K562 (cell line): ENCODE data around the gene IFNGR1. TPM values are rescaled to one million over a fixed set of nuclear protein-coding genes. Genes with fewer than 3 reads are reported as not detected.

Experiments
- ARID1B ChIP-seq: fragments of 450-650 bp; IDR thresholded peaks from 2 replicates; pipeline ENCODE4 v1.6.1; 2016; ENCODE audit warnings: antibody characterized with exemption, mild to moderate bottlenecking, inconsistent platforms
- CREB1 ChIP-seq, 2 experiments: sonication (generic) in 1 of 2; formaldehyde crosslinking in 1 of 2; IDR thresholded peaks; 2 replicates each; pipeline versions ENCODE4 v1.6.1 to v1.8.0; 2012 to 2022; ENCODE audit warnings: inconsistent platforms in 1 of 2, mild to moderate bottlenecking in 1 of 2, missing genetic modification reagents in 1 of 2, moderate library complexity in 1 of 2
- E2F3 ChIP-seq: fragments of 250-450 bp; sonication (Bioruptor Pico); IDR thresholded peaks from 2 replicates; pipeline ENCODE4 v1.4.0; 2020; ENCODE audit warnings: mild to moderate bottlenecking
- ELF2 ChIP-seq: fragments of 250-450 bp; sonication (Bioruptor Pico); IDR thresholded peaks from 2 replicates; pipeline ENCODE4 v1.5.0; 2021; ENCODE audit warnings: mild to moderate bottlenecking
- ESRRA ChIP-seq: fragments of 450-650 bp; IDR thresholded peaks from 2 replicates; pipeline ENCODE4 v1.6.1; 2014; ENCODE audit warnings: low read depth, mild to moderate bottlenecking, moderate library complexity, borderline replicate concordance
- ETV6 ChIP-seq, 3 experiments: fragments of 150-350 bp in 1 of 3; sonication (generic) in 1 of 3; formaldehyde crosslinking in 1 of 3; IDR thresholded peaks; 2 replicates each; pipeline versions ENCODE4 v1.6.1 to v1.8.0; 2014 to 2022; ENCODE audit warnings: borderline replicate concordance in 2 of 3, low read depth in 2 of 3, antibody characterized with exemption in 1 of 3, low read length in 1 of 3, mild to moderate bottlenecking in 1 of 3, missing genetic modification reagents in 1 of 3
- GABPA ChIP-seq: fragments of 200-800 bp; sonication (Bioruptor generic); conservative IDR thresholded peaks from 2 replicates; pipeline ENCODE4 v1.6.1; 2016; ENCODE audit warnings: low read depth, missing genetic modification characterization, missing compliant biosample characterization
- HDAC8 ChIP-seq: fragments of 450-650 bp; IDR thresholded peaks from 2 replicates; pipeline ENCODE4 v1.6.1; 2016; ENCODE audit warnings: mild to moderate bottlenecking, missing genetic modification characterization, moderate library complexity, missing compliant biosample characterization
- HLTF ChIP-seq: fragments of 450-650 bp; IDR thresholded peaks from 2 replicates; pipeline ENCODE4 v1.6.1; 2016
- JUN ChIP-seq, 2 experiments: sonication (generic) in 1 of 2; formaldehyde crosslinking in 1 of 2; IDR thresholded peaks; 2 replicates each; pipeline versions ENCODE4 v1.6.1 to v1.8.0; 2012 to 2022; ENCODE audit warnings: borderline replicate concordance in 2 of 2, mild to moderate bottlenecking in 2 of 2, improper control_type of control experiment in 1 of 2, low read depth in 1 of 2, low read length in 1 of 2, missing genetic modification reagents in 1 of 2
- L3MBTL2 ChIP-seq: fragments of 450-650 bp; IDR thresholded peaks from 2 replicates; pipeline ENCODE4 v1.6.1; 2016; ENCODE audit warnings: mild to moderate bottlenecking, moderate library complexity
- MAFG ChIP-seq: fragments of 450-650 bp; conservative IDR thresholded peaks from 2 replicates; pipeline ENCODE4 v1.6.1; 2016; ENCODE audit warnings: missing genetic modification characterization, missing compliant biosample characterization
- MTA3 ChIP-seq: fragments of 450-650 bp; formaldehyde crosslinking; IDR thresholded peaks from 2 replicates; pipeline ENCODE4 v1.6.1; 2017; ENCODE audit warnings: mild to moderate bottlenecking, borderline replicate concordance
- NFRKB ChIP-seq: fragments of 450-650 bp; IDR thresholded peaks from 2 replicates; pipeline ENCODE4 v1.6.1; 2016; ENCODE audit warnings: low read depth
- RCOR1 ChIP-seq, 2 experiments: IDR thresholded peaks; 2 replicates each; pipeline ENCODE4 v1.6.1; 2012; ENCODE audit warnings: low read depth in 2 of 2, low read length in 2 of 2, borderline replicate concordance in 1 of 2, improper control_type of control experiment in 1 of 2
- SMAD4 ChIP-seq: fragments of 250-450 bp; sonication (Bioruptor Pico); conservative IDR thresholded peaks from 2 replicates; pipeline ENCODE4 v1.8.0; 2021; ENCODE audit warnings: inconsistent platforms, mild to moderate bottlenecking, moderate library complexity
- SMARCA4 ChIP-seq: fragments of 450-650 bp; IDR thresholded peaks from 2 replicates; pipeline ENCODE4 v1.6.1; 2016
- SNRNP70 ChIP-seq: fragments of 200-400 bp; formaldehyde crosslinking; optimal IDR thresholded peaks from 2 replicates; pipeline ENCODE3; 2017; ENCODE audit warnings: low read depth, low read length
- SOX6 ChIP-seq: fragments of 450-650 bp; IDR thresholded peaks from 2 replicates; pipeline ENCODE4 v1.6.1; 2014; ENCODE audit warnings: mild to moderate bottlenecking
- TAL1 ChIP-seq: fragments of 450-650 bp; IDR thresholded peaks from 2 replicates; pipeline ENCODE4 v1.6.1; 2016; ENCODE audit warnings: mild to moderate bottlenecking
- TEAD4 ChIP-seq, 2 experiments: sonication (generic) in 1 of 2; formaldehyde crosslinking in 1 of 2; IDR thresholded peaks; 2 replicates each; pipeline versions ENCODE4 v1.6.1 to v1.8.0; 2012 to 2022; ENCODE audit warnings: borderline replicate concordance in 1 of 2, inconsistent platforms in 1 of 2, low read length in 1 of 2, mild to moderate bottlenecking in 1 of 2, missing genetic modification reagents in 1 of 2
- ZNF316 ChIP-seq: fragments of 450-650 bp; IDR thresholded peaks from 2 replicates; pipeline ENCODE4 v1.6.1; 2016
- ZNF324 ChIP-seq: fragments of 250-450 bp; sonication (Bioruptor Pico); IDR thresholded peaks from 2 replicates; pipeline ENCODE4 v1.4.0; 2020; ENCODE audit warnings: mild to moderate bottlenecking
- polyA plus RNA-seq, 8 experiments: library from polyadenylated mRNA; depleted of rRNA in 4 of 8; stranded (reverse) in 5 of 8; unstranded in 3 of 8; fragments of >200 nt; fragmentation: Nextera tagmentation in 2 of 8; fragmentation: Illumina TruSeq in 1 of 8; extraction: Ambion mirVana in 2 of 8; extraction: Trizol in 1 of 8; gene quantifications; 2 replicates each; pipeline versions ENCODE4 v1.2.1 to v1.2.3, GENCODE V29; 2011 to 2014; ENCODE audit warnings: inconsistent platforms in 1 of 8, missing spikeins in 1 of 8
- total RNA-seq, 7 experiments: library from RNA; depleted of rRNA in 6 of 7; stranded (reverse); fragments of >200 nt in 6 of 7; fragmentation: Illumina TruSeq in 2 of 7; extraction: Trizol in 2 of 7; gene quantifications; 2 replicates each; pipeline versions ENCODE4 v1.2.1 to v1.2.3, GENCODE V29; 2011 to 2021; ENCODE audit warnings: low replicate concordance in 1 of 7
- TF ChIP-seq, protein P1 (sequence below): IDR thresholded peaks from 2 replicates; pipeline ENCODE4 v1.6.1; 2014; ENCODE audit warnings: antibody characterized with exemption
- TF ChIP-seq, protein P2 (sequence below): fragments of 450-650 bp; formaldehyde crosslinking; IDR thresholded peaks from 2 replicates; pipeline ENCODE4 v1.4.0; 2020; ENCODE audit warnings: mild to moderate bottlenecking, moderate library complexity

Gene IFNGR1
- total and polyA plus RNA-seq, 9 of the 15 experiments (the other 6 are each of a cell fraction or from before 2014, with no cell fraction given), result 14.7 to 47.0 (median 26.7) TPM

GRCh38 chr6:137223370-137224131 is 4.4 kb upstream of the IFNGR1 start (continued):
- TF ChIP-seq MAFG (tag) (peak; percentile 84), HLTF (no peak), TAL1 (0 out of 2 replicates have a peak, but pooled peaks have one; percentile 21), JUN (IDR thresholded peaks at IDR 0.05; ENCODE audit: borderline replicate concordance, low read depth, low read length) (peak; percentile 54; the same call in 1 of the 2 replicates), JUN (CRISPR knock-in tag; IDR thresholded peaks at IDR 0.05; ENCODE audit: borderline replicate concordance) (no peak), SMARCA4 (peak; percentile 67; the same call in 1 of the 2 replicates), ZNF324 (0 out of 2 replicates have a peak, but pooled peaks have one; percentile 27), RCOR1 (IDR thresholded peaks at IDR 0.05; ENCODE audit: borderline replicate concordance in 1 of 2, low read depth in 2 of 2, low read length in 2 of 2) (peak in 1 of 2 experiments; percentile 51; a peak in 1 of 4 replicates), ZNF316 (peak; percentile 73), MTA3 (peak; percentile 65; the same call in 1 of the 2 replicates), ELF2 (peak; percentile 39; the same call in 1 of the 2 replicates), ESRRA (no peak), SOX6 (peak; percentile 55; the same call in 1 of the 2 replicates), NFRKB (peak; percentile 45; the same call in 1 of the 2 replicates), CREB1 (IDR thresholded peaks at IDR 0.05) (no peak), CREB1 (CRISPR knock-in tag; IDR thresholded peaks at IDR 0.05) (peak; percentile 23; the same call in 1 of the 2 replicates), SNRNP70 (no peak), ARID1B (peak; percentile 74), ETV6 (IDR thresholded peaks at IDR 0.05; ENCODE audit: borderline replicate concordance in 1 of 2, low read depth in 2 of 2, low read length in 1 of 2) (peak in 1 of 2 experiments; percentile 73; a peak in 2 of 4 replicates), ETV6 (CRISPR knock-in tag; IDR thresholded peaks at IDR 0.05; ENCODE audit: borderline replicate concordance) (no peak), L3MBTL2 (peak; percentile 92), TEAD4 (IDR thresholded peaks at IDR 0.05; ENCODE audit: low read length) (peak; percentile 0; the same call in 1 of the 2 replicates), TEAD4 (CRISPR knock-in tag; IDR thresholded peaks at IDR 0.05; ENCODE audit: borderline replicate concordance) (no peak), HDAC8 (tag) (no peak), SMAD4 (peak; percentile 52; the same call in 1 of the 2 replicates), E2F3 (CRISPR knock-in tag) (peak; percentile 40; the same call in 1 of the 2 replicates), GABPA (tag) (peak; percentile 72)
- TF ChIP-seq, protein P1, sequence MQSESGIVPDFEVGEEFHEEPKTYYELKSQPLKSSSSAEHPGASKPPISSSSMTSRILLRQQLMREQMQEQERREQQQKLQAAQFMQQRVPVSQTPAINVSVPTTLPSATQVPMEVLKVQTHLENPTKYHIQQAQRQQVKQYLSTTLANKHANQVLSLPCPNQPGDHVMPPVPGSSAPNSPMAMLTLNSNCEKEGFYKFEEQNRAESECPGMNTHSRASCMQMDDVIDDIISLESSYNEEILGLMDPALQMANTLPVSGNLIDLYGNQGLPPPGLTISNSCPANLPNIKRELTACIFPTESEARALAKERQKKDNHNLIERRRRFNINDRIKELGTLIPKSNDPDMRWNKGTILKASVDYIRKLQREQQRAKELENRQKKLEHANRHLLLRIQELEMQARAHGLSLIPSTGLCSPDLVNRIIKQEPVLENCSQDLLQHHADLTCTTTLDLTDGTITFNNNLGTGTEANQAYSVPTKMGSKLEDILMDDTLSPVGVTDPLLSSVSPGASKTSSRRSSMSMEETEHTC, result no peak
- TF ChIP-seq, protein P2, sequence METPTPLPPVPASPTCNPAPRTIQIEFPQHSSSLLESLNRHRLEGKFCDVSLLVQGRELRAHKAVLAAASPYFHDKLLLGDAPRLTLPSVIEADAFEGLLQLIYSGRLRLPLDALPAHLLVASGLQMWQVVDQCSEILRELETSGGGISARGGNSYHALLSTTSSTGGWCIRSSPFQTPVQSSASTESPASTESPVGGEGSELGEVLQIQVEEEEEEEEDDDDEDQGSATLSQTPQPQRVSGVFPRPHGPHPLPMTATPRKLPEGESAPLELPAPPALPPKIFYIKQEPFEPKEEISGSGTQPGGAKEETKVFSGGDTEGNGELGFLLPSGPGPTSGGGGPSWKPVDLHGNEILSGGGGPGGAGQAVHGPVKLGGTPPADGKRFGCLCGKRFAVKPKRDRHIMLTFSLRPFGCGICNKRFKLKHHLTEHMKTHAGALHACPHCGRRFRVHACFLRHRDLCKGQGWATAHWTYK, result 0 out of 2 replicates have a peak, but pooled peaks have one; percentile 56
